Ramos (cell line): ENCODE data around the gene SLC26A6.

ENCODE experiments used
- in situ Hi-C: fragments of 300-500 bp; cut with MboI; formaldehyde crosslinking; loops from one replicate; pipeline ENCODE4 v1.14.3; 2022; ENCODE audit warnings: low sequenced_read_pairs; ENCODE audit not compliant: unreplicated experiment

SLC26A6 gene, protein sequence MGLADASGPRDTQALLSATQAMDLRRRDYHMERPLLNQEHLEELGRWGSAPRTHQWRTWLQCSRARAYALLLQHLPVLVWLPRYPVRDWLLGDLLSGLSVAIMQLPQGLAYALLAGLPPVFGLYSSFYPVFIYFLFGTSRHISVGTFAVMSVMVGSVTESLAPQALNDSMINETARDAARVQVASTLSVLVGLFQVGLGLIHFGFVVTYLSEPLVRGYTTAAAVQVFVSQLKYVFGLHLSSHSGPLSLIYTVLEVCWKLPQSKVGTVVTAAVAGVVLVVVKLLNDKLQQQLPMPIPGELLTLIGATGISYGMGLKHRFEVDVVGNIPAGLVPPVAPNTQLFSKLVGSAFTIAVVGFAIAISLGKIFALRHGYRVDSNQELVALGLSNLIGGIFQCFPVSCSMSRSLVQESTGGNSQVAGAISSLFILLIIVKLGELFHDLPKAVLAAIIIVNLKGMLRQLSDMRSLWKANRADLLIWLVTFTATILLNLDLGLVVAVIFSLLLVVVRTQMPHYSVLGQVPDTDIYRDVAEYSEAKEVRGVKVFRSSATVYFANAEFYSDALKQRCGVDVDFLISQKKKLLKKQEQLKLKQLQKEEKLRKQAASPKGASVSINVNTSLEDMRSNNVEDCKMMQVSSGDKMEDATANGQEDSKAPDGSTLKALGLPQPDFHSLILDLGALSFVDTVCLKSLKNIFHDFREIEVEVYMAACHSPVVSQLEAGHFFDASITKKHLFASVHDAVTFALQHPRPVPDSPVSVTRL

DNA sequence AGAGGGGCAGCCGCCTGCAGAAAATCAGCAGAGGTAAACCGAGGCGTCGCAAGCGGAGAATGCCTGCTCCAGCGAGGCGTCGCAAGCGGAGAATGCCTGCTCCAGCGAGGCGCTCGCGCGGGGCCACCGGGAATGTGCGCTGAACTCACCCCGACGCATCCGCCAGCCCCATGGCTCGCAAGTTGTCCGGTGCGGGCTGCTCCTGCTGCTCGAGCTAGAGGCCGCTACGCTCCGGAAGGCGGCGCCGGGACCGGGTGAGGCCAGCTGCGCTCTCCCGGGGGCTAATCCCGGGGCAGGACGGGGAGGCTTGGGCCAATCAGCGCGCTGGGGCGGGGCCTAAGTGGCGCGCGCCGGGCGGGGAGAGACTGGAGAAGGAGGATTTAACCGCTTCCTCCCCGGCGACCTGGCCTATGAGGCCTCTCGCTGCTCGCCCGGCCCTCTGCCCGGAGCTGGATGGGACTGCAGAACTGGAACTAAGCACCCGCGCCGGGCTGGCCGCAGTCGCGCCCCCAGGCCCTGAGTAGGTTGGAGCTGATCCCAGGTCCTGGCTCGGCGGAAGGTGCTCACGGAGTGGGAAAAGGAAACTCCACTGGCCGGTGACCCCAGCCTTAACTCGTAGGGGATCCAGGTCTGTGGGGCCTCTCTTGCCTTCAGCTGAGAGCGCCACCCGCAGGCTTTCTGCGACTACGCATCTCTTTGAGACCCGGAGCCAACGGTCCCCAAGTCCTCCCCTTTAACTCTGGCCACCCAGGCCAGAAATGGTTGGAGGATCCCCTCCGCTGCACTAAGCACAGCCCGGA is at the start of gene SLC26A6:
TSS of gene SLC26A6 (minus strand) at position 240 of the 800 bp plus-strand sequence. CDS start at position 172, 68 bp downstream.
- in situ Hi-C loops, result loop anchor here (10.0 kb wide), 1 partner anchor 171 kb away; a partner anchor contains a TSS

DNA sequence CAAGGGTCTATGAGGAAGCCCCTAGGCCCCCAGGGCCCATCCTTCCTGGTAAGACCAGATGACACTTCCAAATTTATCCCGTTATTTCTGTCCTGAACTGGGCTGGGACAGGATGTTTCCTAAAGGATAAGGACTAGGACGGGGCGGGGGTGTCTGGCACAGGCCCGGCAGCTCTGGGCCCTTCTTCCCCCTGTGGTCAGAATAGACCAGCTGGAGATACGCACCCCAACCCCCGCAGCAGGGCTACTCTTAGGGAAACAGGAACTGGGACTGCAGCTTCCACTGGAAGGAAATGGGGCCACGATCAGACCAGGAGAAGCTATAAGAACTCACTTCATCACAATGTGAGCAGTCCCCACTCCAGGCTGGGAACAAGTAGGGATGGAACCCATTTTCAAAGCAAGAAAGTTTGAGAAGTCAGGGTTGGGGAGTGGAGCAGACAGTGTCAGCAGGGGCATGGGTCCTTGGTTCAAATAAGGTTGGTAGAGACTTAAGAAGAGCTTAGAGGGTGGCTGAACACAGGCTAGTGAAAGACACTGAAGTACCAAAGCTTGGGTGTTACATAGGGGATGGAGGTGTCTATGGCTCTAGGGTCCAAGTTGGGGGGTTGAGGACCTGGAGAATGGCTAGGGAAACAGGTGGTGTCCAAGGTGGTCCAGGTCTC is 49.4 kb upstream of the SLC26A6 start:
- in situ Hi-C loops, result no loop called here

DNA sequence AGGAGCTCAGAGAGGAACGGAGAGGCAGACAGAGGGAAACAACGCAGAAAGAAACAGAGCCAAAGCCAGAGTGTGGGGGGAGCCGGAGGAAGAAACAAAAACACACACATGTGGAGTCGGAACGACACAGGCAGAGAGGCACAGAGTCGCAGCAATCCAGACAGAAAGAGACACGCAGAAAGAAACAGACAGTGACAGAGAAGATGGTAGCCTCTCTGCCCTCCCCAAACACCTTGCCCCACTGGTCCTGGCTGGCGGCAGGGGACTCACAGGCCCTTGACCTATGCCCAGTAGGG is 48.7 kb upstream of the SLC26A6 start:
- in situ Hi-C loops, result no loop called here

DNA sequence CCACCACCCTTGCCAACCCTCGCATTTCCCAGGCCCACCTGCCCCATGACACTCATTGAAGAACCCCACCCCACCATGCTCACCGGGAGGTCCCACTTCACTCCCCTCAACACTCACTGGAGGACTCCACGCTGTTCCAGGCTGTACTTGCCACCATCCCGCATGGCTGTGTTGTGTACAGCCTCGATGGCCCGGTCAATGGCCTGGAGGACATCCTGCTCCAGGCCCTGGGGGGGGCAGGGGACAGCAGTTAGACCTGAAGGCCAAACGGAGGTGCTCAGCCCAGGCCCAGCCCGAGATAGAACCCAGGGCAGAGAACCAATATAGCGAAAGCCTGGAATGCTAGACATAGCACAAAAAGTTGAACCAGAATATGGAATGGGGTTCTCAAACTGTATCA is 47.5 kb upstream of the SLC26A6 start:
- in situ Hi-C loops, result no loop called here

DNA sequence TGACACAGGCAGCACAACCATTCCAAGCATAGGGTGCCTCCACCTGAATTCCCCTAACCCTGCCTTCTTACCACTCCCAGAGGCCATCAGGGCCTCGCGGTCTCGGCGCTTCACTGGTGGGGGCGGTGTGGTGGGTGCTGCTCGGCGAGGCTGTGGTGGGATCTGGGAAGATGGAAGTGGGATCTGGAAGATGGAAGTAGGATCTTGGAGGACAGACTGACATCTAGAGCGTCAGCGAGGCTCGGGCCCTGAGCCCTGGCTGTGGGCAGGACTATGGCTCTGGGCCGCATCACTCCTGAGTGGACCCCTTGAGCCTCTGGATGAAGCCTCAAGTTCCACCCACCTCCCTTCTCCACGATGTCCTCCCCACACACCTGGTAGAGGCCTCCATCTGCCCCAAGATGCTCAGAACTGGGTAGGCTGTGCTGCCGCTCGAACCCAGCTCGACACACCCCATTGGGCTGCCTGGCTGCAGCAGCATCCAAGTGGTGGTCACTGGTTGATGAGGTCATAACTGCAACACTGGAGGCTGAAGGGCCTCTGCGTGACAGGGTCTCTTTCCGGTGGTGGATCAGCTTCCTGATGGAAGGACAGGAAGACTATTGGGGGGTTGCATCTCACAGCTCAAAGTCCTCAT is 46.8 kb upstream of the SLC26A6 start:
- in situ Hi-C loops, result no loop called here

DNA sequence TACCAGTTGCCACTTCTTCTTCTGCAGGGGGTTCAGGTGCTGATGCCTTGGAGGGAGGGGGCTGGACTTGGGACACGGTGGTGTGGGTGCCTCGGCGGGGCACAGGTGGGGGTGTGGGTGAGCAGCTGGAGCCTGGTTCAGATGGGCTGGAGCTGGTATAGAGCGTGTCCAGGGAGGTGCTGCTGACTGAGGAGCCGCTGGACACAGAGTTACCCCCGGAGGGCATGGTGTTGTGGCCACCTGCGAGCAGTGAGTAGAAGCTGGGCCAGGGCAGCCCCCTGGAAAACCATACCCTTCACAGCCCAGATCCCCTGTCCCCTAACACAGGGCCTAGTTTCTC is 46.2 kb upstream of the SLC26A6 start:
- in situ Hi-C loops, result no loop called here

DNA sequence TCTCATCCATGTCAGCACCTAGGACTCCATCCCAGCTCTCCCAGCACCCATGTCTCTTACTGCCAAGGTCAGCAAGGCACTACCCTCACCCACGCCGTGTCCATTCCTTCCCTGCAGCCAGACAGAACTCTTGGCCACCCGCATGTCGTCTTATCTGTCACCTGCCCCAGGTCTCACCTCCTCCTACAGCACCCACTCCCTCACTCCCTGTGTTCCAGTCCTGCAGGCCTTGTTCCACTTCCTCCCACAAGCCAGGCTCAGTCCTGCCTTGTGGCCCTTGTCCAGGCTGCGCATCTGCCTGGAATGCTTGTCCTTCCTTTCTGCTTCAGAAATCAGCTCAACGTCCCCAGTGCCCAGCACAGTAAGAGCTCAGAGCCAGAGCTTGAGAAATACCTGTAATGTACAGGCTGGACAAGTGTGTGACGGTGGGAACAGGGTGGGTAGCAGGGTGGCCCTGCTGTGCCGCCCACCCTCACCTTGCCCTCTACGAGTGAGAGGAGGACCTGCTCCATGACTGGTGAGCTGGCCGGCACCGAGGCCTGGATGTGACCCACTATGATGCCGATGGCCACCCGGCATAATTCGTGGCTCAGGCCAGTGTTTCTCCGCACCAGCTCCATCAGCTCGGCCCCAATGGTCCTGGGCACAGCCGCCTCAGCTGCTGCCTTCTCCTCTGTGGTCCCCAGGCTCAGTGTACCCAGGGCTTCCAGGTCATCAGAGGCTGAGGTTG is 45.7 kb upstream of the SLC26A6 start:
- in situ Hi-C loops, result no loop called here

DNA sequence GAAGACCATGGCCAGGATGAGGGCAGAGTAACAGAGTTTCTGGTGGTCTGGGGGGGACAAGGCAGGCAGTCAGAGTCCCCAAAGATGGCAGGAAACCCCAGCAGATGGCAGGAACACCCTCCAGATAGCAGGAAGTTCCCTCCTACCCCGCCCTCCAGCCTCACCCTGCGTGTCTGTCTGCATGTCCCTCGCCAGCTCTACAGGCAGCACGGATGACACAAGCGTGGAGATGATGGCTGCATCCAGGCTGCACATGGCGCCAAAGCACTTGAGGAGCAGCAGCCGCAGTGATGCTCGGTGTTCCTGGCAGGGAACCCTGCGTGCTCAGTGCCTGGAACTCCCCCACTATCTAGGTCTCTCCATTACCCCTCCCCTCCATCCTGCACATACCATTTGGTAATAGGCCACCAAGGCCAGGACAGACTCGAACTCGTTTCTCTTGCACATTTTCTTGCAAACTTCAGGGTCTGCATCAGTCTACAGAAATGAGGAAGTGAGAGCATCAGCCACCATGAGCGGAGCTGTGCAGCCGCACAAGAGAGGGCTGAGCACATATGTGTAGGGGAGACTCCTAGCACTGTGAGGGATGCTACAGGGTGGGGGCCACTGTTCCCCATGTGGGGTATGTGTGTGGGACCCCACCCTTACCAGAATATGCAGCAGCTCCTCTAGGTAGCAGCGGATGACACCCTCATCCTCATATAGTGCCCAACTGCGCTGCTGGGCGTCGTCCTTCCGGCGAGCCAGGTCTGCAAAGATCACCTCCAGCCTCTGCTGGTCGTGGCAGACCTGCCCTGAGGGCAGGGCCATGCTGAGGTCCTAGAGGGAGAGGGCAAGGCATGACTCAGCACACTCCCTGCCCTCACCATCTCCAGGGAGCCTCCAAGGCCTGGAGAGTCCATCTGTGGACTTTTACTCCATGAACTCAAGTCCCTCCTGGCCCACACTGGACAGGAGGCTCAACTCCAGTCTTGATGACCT is 44.4 kb upstream of the SLC26A6 start:
- in situ Hi-C loops, result no loop called here

DNA sequence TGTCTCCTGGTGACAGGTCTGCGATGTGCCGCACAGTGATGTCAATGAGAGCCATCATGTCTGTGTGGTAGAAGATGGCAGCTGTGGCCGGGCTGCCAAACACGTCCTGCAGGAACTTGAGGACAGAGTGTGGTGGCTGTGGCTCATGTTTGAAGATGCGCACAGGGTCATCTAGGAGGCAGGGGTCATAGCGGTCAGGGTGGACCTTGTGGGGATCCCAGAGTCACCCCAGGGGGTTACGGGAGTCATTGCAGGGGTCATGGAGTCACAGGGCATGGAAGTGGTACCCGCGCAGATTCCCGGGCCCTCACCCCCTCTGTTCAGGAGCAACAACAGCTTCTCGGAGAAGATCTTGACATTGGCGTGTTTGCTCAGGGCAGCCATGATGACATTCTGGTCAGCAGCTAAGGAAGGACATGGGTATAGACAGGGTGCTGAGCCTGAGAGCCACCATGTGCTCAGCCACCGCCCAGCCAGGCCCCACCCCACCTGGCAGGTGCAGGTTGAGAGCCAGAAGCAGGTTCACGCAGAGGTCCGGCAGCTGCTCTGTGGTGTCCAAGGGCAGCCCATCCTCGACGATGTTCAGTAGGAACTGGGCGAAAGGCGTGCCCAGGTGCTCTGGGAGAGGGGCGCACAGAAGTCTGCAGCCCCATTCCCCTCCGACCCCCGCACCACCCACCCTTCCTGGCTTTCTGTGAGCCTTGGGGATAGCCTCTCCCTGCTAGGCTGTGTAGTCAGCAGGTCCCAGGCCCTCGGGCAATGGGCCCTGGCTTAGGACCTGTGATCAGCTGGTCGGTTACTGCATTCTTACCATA is 43.5 kb upstream of the SLC26A6 start:
- in situ Hi-C loops, result no loop called here

DNA sequence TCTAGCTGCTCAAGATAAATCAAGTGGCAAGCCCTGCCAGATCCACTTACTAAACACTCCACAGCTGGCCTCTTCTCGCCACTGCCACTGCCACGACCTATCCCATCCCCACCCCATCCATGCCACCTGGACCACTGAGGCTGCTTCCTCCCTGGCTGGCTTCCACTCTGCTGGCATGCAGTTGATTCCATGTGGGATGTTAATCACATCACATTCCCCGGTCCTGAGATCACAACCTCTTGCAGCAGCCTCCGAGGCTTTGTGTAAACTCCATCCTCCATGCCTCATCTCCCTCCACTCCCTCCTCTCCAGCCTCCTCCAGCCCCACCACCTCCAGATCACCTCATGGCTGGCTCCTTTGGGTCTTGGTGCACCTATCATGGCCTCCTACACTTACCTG is 42.8 kb upstream of the SLC26A6 start:
- in situ Hi-C loops, result no loop called here

DNA sequence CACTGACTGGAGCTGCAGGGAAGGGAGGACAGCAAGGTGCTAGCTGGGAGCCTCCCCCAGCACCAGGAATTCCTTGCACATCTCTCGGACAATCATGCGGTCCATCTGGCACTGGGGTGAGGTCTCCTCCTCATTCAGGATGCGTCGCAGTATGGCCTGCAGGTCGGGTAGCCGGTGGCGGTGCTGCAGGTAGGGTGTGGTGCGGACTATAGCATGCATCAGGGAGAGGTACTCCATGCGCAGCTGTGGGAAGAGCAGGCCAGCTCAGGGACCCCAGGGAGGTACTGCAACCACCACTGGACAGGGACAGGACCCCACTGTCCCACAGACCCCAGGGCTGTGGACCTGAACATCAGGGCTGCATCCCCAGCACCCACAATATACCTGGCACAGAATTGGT is 39.2 kb upstream of the SLC26A6 start:
- in situ Hi-C loops, result no loop called here

DNA sequence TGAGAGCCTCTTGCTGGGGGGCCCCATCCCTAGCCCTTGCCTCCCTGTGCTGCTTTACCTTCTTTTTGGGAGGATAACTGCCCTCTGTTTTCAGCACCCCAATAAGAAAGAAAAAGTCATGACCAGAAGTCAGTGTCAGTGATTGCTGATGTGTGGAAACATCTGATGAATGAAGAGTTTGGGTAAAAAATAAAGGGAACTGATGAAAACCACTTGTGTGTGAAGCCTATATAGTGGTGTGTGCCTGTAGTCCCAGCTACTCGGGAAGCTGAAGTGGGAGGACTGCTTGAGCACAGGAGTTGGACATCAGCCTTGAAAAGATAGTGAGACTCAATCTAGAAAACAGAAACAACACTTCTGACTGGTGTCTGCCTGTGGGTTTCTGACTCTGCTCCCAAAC is 37.3 kb upstream of the SLC26A6 start:
- in situ Hi-C loops, result no loop called here

DNA sequence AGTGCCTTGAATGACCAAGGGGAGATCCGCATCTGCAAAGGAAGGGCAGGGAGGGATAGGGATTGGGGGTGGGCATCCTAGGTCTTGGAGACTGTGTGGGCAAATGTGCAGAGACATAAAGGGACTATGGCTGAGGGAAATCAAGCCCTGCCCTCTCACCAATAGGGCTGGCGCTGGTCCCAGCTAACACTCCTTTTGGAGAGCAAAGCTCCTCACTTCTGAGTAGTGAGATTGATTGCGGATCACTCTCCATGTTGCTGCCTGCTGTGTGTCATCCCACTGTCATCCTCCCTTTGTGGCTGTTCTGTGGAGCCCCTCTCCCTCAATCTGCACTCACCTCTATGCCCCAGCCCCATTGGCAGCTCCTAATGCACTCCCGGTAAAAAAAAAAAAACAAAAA is 29.7 kb upstream of the SLC26A6 start:
- in situ Hi-C loops, result no loop called here

DNA sequence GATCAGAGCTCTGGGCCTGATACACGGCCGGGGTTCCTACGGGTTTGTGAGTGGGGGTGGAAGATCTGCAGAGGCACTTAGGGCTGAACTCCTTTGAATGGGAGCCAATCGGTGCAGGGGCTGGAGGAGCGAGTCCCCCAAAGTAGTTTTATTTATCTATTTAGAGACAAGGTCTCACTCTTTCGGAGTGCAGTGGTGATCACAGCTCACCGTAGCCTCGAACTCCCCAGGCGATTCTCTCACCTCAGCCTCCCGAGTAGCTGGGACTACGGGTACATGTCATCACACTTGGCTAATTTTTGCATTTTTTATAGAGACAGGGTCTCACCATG is 29.0 kb upstream of the SLC26A6 start:
- in situ Hi-C loops, result no loop called here

DNA sequence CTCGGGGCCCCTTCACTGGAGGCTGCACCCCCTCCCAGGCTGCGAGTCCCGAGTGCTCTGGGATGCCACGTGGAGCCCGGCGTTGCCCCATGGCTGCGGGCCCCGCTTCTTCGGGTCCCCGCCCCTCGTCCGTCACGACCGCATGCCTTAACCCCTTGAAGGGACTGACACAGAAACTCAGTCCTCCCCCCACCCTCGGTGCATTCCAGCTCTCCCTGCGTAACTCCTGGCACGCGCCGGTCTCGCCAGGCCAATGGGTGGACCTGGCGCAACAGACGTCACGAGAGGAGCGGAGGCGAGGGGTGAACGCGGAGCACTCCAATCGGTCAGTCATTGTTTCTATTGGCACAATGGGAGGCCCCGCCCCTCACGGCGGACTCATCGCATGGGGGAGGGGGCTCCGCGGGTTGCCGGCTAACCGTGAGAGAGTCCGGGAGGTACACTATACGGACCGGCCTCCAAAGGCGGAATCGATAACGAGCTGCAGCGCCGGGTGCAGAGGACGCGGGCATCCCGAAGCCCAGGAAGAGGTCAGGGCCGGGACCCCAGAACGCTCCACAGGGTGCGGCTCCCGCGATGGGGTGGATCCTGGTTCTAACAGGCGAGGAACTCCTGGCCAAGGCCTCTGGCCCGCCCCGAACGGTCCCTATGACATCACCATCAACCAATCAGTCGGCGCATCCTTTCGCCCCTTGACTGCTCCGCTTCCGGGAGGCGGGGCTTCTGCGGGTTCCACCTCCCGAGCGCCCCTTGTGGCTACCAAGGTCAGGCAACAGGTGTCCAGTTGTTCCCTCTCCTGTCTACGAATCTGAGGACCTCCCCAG is 28.4 kb upstream of the SLC26A6 start:
- in situ Hi-C loops, result no loop called here

DNA sequence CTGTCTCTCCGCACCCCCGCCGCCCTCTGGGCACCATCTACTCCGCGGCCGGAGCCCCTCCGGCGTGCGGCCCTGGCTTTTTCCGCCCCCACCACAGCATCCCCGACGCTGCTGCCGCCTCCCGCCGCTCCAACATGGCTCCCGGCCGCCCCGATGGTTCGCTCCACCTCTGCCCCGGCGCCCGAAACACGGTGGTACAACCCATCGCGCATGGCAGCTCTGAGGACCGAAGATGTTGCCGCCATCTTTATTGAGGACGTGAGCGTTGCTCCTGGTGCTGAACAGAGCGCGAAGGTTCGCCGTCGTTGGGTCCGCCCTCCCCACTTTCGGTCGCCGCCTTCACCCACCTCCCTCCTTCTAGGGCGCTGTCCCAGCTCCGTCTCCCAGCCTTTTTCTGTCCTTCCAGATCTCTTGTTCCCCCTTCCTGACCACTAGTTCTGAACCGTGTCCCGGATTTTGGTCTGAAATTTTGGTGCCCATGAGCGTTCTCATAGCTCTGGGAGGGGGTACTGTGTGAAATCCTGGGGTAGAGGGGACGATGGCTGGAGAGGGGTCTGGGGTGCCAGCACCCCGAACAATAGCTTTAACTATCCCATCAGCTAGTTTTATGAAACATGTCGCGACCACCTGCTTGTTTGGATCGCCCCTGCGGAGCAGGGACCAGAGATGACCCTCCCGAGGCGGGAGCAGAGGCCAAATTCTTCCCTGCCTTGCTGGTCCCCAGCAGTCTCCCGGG is 27.7 kb upstream of the SLC26A6 start, which contains the start of gene CELSR3:
TSS of gene CELSR3 (minus strand) at position 134 of the 736 bp plus-strand sequence. CDS start 252 bp downstream, outside the sequence.
- in situ Hi-C loops, result no loop called here
